Aorta (tissue), 5 donors: ENCODE measurements around the gene PTPRD. TPM values are rescaled to one million over a fixed set of nuclear protein-coding genes. Genes with fewer than 3 reads are reported as not detected.
"Not testable (repeated sequence)": the region's sequence is repeated elsewhere in the genome, so short reads cannot be mapped to it uniquely, and the experiment has no call there.

Source experiments
- ATAC-seq: fragments of 200-7000 bp; cut with Tn5 transposase; one replicate; pipeline ENCODE4 v1.9.1; 2022; ENCODE audit warnings: moderate library complexity; ENCODE audit not compliant: low FRiP score
- DNase-seq, 2 donors: peaks; one replicate each; pipeline ENCODE4 v3.0.0-alpha.2; 2020
- H3K27ac ChIP-seq, 2 donors: one replicate each; pipeline ENCODE4 v1.5.1; 2013; ENCODE audit warnings: low read length in 2 of 2, mild to moderate bottlenecking in 2 of 2, moderate library complexity in 2 of 2, control low read depth in 1 of 2, inconsistent platforms in 1 of 2, low read depth in 1 of 2
- H3K27me3 ChIP-seq, 2 donors: one replicate each; pipeline ENCODE4 v1.6.1; 2013; ENCODE audit warnings: control low read depth in 1 of 2, low read length in 1 of 2, mild to moderate bottlenecking in 1 of 2, moderate library complexity in 1 of 2; ENCODE audit not compliant: insufficient read depth in 2 of 2, control insufficient read depth in 1 of 2
- H3K36me3 ChIP-seq, 2 donors: one replicate each; pipeline ENCODE4 v1.6.1; 2013; ENCODE audit warnings: control low read depth in 1 of 2, low read length in 1 of 2, mild to moderate bottlenecking in 1 of 2; ENCODE audit not compliant: insufficient read depth in 2 of 2, control insufficient read depth in 1 of 2
- H3K4me1 ChIP-seq, 2 donors: one replicate each; pipeline ENCODE4 v1.6.1; 2013; ENCODE audit warnings: low read length in 2 of 2, control low read depth in 1 of 2, mild to moderate bottlenecking in 1 of 2, moderate library complexity in 1 of 2; ENCODE audit not compliant: insufficient read depth in 2 of 2, control insufficient read depth in 1 of 2
- H3K4me3 ChIP-seq, 2 donors: one replicate each; pipeline ENCODE4 v1.5.1; 2013; ENCODE audit warnings: low read length in 2 of 2, control low read depth in 1 of 2, mild to moderate bottlenecking in 1 of 2
- H3K9me3 ChIP-seq: one replicate; pipeline ENCODE4 v1.6.1; 2013; ENCODE audit warnings: mild to moderate bottlenecking, low read length; ENCODE audit not compliant: control insufficient read depth
- WGBS, 2 donors: extraction: QIAGEN DNeasy Blood & Tissue Kit; methylation state at CpG; one replicate each; pipeline ENCODE4 v1.1.7; 2013; 5-methylcytosine and 5-hydroxymethylcytosine counted together
- intact Hi-C, 2 donors: fragments of 100-400 bp; cut with DNase I; formaldehyde crosslinking; loops; one replicate each; pipeline versions ENCODE4 v1.14.2 to v1.15.0; 2022
- polyA plus RNA-seq, 2 donors: library from polyadenylated mRNA; stranded (reverse); fragments of 200-250 nt; gene quantifications; one replicate each; pipeline ENCODE4 v1.2.3, GENCODE V29; 2013
- total RNA-seq, 2 donors: library from RNA; stranded (reverse); fragmentation: NEBNext Ultra II Directional; extraction: Animal tissue kit (Norgen Biotek cat#: 25700); gene quantifications; one replicate each; pipeline ENCODE4 v1.2.1, GENCODE V29; 2021
- donor health status: healthy with polysubstance abuse.
- donor health status: Bipolar disorder and iron deficiency.
- donor health status: DM: no; HTN: no; CAD: no.
- donor health status: DM: no; HTN: no; CAD: no.
- donor health status: DM: yes; HTN: yes; CAD: no.

PTPRD gene
- total and polyA plus RNA-seq, 4 donors: 1.5 to 92.0 (median 29.4) TPM

DNA sequence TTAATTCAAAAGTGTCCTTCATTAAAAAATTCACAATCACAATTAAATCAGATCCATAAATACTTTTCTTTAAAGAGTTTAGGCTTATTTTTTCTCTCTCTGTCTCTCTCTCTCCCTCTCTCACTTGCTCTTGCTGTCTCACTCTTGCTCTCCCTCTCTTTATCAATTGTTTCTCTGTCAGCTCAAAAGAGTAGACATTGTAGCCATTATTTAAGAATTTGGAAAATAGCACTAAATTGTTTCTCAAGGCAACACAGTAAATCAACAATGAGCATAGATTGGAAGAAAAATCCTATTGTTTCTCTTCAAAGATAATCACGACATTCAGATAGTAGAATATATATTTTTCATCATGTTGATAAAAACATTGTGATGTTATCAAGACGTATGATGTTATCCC lies 1114.0 kb downstream of the PTPRD start:
- ATAC-seq (no peak), DNase-seq (no peak)
- WGBS, 2 donors: 47 to 52% methylated on average over 2 of the region's 2 CpGs
- Histone ChIP-seq H3K27me3 (no peaks in the 10 kb centered on the region), H3K4me3 (no peak overlapping the region), H3K27ac (no peak overlapping the region), H3K9me3 (no peaks in the 10 kb centered on the region), H3K36me3 (no peaks in the 10 kb centered on the region), H3K4me1 (no peaks in the 10 kb centered on the region)
- intact Hi-C loops: no loop called here

DNA sequence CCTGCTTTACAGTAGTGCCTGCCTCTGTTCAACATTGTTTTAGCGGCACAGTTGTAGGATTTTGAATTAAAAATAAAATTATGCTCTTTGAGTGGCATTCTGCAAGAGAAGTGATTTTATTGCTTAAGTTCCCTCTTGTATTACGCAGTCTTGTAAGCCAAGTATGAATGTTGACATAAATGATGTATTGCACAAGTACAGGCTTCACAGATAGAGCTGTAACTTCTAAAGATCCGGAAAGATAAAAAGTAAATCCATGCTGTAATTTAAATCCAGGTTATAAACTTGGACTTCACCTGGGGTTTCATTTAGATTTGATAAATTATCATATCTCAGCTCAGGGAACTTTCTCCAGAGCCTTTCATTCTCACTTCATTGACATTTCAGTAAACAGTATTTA lies 1114.7 kb downstream of the PTPRD start:
- intact Hi-C loops: no loop called here

GRCh38 chr9:9494336-9494735 lies 1118.5 kb downstream of the PTPRD start:
- intact Hi-C loops: no loop called here
- WGBS, 2 donors: 63 to 64% methylated on average over 3 of the region's 3 CpGs

More for the DNA sequence above, 1114.7 kb downstream of the PTPRD start:
- Histone ChIP-seq H3K27ac (no peak overlapping the region), H3K36me3 (no peaks in the 10 kb centered on the region), H3K9me3 (no peaks in the 10 kb centered on the region), H3K27me3 (no peaks in the 10 kb centered on the region), H3K4me3 (no peak overlapping the region), H3K4me1 (no peaks in the 10 kb centered on the region)
- WGBS, 2 donors: 24 to 35% methylated on average over 3 of the region's 3 CpGs
- DNase-seq: no peak
- no peak for ATAC-seq

GRCh38 chr9:9492506-9492905 lies 1120.3 kb downstream of the PTPRD start:
- no peak for ATAC-seq
- H3K36me3 ChIP-seq: no peaks in the 10 kb centered on the region
- H3K27me3 ChIP-seq: no peaks in the 10 kb centered on the region
- no peak overlapping the region for H3K4me3 ChIP-seq
- intact Hi-C loops: no loop called here
- no peak for DNase-seq
- H3K4me1 ChIP-seq: no peaks in the 10 kb centered on the region
- peaks cover 1% of the 10 kb centered on the region for H3K9me3 ChIP-seq
- H3K27ac ChIP-seq: no peak overlapping the region
- WGBS, 2 donors: 87 to 90% methylated on average over 3 of the region's 3 CpGs

More at GRCh38 chr9:9494336-9494735, 1118.5 kb downstream of the PTPRD start:
- Histone ChIP-seq H3K36me3 (no peaks in the 10 kb centered on the region), H3K4me1 (no peaks in the 10 kb centered on the region), H3K27me3 (no peaks in the 10 kb centered on the region), H3K9me3 (no peaks in the 10 kb centered on the region), H3K27ac (no peak overlapping the region), H3K4me3 (no peak overlapping the region)
- no peak for DNase-seq
- ATAC-seq: no peak

DNA sequence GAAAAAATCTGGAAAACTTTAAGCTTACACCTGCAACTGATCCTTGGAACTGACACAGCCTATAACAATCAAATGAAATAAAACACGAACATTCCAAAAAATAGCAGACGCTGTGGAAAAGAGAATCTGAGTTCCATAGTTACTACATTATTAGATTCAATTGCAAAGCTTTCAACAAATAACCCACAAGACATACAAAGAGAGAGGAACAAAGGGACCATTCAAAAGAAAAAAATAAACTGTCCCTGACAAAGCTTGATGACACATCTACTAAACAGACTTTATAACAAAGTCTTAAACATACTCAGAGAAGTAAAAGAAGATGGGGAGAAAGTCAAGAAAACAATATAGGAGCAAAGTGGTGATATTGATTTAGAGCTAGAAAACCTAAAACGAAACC lies 1123.6 kb downstream of the PTPRD start:
- Histone ChIP-seq H3K9me3 (peaks cover 1% of the 10 kb centered on the region), H3K27me3 (no peaks in the 10 kb centered on the region), H3K36me3 (no peaks in the 10 kb centered on the region), H3K4me3 (no peak overlapping the region), H3K27ac (no peak overlapping the region), H3K4me1 (no peaks in the 10 kb centered on the region)
- WGBS, 2 donors: 80 to 88% methylated on average over 3 of the region's 3 CpGs
- DNase-seq: no peak
- intact Hi-C loops: no loop called here
- ATAC-seq: no peak

GRCh38 chr9:9483175-9483574 lies 1129.6 kb downstream of the PTPRD start:
- H3K4me1 ChIP-seq: no peaks in the 10 kb centered on the region
- no peaks in the 10 kb centered on the region for H3K36me3 ChIP-seq
- no peak overlapping the region for H3K27ac ChIP-seq
- H3K9me3 ChIP-seq: no peaks in the 10 kb centered on the region
- ATAC-seq: no peak
- no peak for DNase-seq
- no peaks in the 10 kb centered on the region for H3K27me3 ChIP-seq
- H3K4me3 ChIP-seq: no peak overlapping the region
- 76 to 81% methylated on average over 3 of the region's 3 CpGs for WGBS, 2 donors
- intact Hi-C loops: no loop called here

DNA sequence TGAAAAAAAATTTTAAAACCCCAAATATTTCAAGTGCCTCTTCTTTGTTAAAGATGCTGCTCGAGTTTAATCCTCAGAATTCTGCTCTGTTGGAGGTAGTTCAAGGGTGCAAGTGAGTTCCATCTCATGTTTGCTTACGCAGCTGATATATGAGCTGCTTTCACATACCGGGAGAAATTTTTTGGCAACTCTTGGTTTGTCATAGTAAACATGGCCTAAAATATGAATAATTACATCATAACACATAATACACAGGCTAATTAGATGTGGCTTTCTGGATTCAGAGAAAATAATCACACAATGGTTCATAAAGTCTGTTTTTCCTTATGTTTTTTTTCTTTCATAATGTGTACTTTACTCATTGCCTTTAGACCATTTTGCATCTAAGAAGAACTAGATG lies 1134.1 kb downstream of the PTPRD start:
- Histone ChIP-seq H3K4me1 (no peaks in the 10 kb centered on the region), H3K27me3 (no peaks in the 10 kb centered on the region), H3K9me3 (no peaks in the 10 kb centered on the region), H3K27ac (no peak overlapping the region), H3K36me3 (no peaks in the 10 kb centered on the region), H3K4me3 (no peak overlapping the region)
- WGBS, 2 donors: 25 to 34% methylated on average over 3 of the region's 3 CpGs
- DNase-seq (no peak), ATAC-seq (no peak)
- intact Hi-C loops: no loop called here

DNA sequence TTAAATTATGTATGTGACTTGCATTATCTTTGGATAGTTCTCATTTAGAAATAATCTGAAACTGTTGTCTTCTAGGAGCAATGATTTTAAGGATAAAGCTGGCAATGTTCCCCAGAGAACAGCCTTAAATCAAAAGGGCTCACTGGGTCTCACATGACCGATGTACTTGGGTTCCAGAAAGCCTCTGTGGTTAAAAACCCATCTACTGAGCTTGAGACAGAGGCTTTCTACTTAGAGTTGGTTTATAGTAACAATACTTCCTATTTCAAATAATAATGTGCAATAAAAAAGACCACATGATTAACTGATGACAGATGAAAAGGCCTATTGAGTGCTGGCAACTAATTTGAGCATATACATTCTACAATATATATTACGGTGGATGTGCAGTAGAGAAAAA lies 1143.5 kb downstream of the PTPRD start:
- H3K27ac ChIP-seq: no peak overlapping the region
- ATAC-seq: no peak
- H3K4me3 ChIP-seq: no peak overlapping the region
- H3K27me3 ChIP-seq: no peaks in the 10 kb centered on the region
- no peaks in the 10 kb centered on the region for H3K36me3 ChIP-seq
- 63 to 67% methylated on average over 2 of the region's 2 CpGs for WGBS, 2 donors
- intact Hi-C loops: no loop called here
- no peaks in the 10 kb centered on the region for H3K9me3 ChIP-seq
- no peaks in the 10 kb centered on the region for H3K4me1 ChIP-seq
- DNase-seq: no peak

GRCh38 chr9:9441874-9442273 lies 1170.9 kb downstream of the PTPRD start:
- intact Hi-C loops, H3K36me3 ChIP-seq, H3K9me3 ChIP-seq, H3K27me3 ChIP-seq, H3K4me3 ChIP-seq, H3K27ac ChIP-seq, ATAC-seq, H3K4me1 ChIP-seq: not testable (repeated sequence)
- 94 to 99% methylated on average over 13 to 17 of the region's 19 CpGs for WGBS, 2 donors
- peak in 1 of 2 donors; percentile 58 for DNase-seq
